ENCODE results near the gene SPTBN1. TPM values are rescaled to one million over a fixed set of nuclear protein-coding genes. Genes with fewer than 3 reads are reported as not detected.

SPTBN1 gene
- polyA plus RNA-seq, 4 donors: 27.1 to 195 (median 51.1) TPM

- H3K36me3 ChIP-seq (ENCODE audit: control insufficient read depth in 3 of 3, insufficient read depth in 2 of 3, low read depth in 1 of 3, low read length in 3 of 3): peaks cover 23 to 72% (median 29%) of the 10 kb centered on the region in 3 donors
- no peaks in the 10 kb centered on the region for H3K27me3 ChIP-seq (ENCODE audit: control insufficient read depth in 3 of 3, insufficient read depth in 3 of 3, low read length in 3 of 3)
- no peak for DNase-seq
- H3K27ac ChIP-seq (ENCODE audit: low read depth in 1 of 3, low read length in 2 of 3): peak overlapping the region in 2 of 3 donors; percentile 9 to 72
- 80 to 87% (median 86%) methylated on average over 30 of the region's 30 CpGs for WGBS, 3 donors
- no peaks in the 10 kb centered on the region for H3K9me3 ChIP-seq (ENCODE audit: control insufficient read depth in 2 of 2, insufficient read depth in 1 of 2, low read depth in 1 of 2, low read length in 1 of 2)
- H3K4me1 ChIP-seq (ENCODE audit: control insufficient read depth in 3 of 3, insufficient read depth in 2 of 3, low read depth in 1 of 3, low read length in 2 of 3): peaks cover 0 to 25% (median 7%) of the 10 kb centered on the region in 3 donors
- H3K4me3 ChIP-seq (ENCODE audit: low read depth in 1 of 3, low read length in 3 of 3): no peak overlapping the region
- no peak for FAIRE-seq
Measured at GRCh38 chr2:54630858-54631497, 174.9 kb downstream of the SPTBN1 start.

- FAIRE-seq (no peak), DNase-seq (peak in 1 of 2 donors; percentile 62)
- 60 to 71% (median 64%) methylated on average over 4 of the region's 4 CpGs for WGBS, 3 donors
- H3K27ac ChIP-seq (ENCODE audit: low read depth in 1 of 3, low read length in 2 of 3): peak overlapping the region in 1 of 3 donors; percentile 58
- H3K36me3 ChIP-seq (ENCODE audit: control insufficient read depth in 3 of 3, insufficient read depth in 2 of 3, low read depth in 1 of 3, low read length in 3 of 3): peaks cover 23 to 70% (median 29%) of the 10 kb centered on the region in 3 donors
- peaks cover 0 to 25% (median 7%) of the 10 kb centered on the region in 3 donors for H3K4me1 ChIP-seq (ENCODE audit: control insufficient read depth in 3 of 3, insufficient read depth in 2 of 3, low read depth in 1 of 3, low read length in 2 of 3)
- no peaks in the 10 kb centered on the region for H3K27me3 ChIP-seq (ENCODE audit: control insufficient read depth in 3 of 3, insufficient read depth in 3 of 3, low read length in 3 of 3)
- H3K4me3 ChIP-seq (ENCODE audit: low read depth in 1 of 3, low read length in 3 of 3): no peak overlapping the region
- no peaks in the 10 kb centered on the region for H3K9me3 ChIP-seq (ENCODE audit: control insufficient read depth in 2 of 2, insufficient read depth in 1 of 2, low read depth in 1 of 2, low read length in 1 of 2)
Measured at GRCh38 chr2:54631755-54632154, 175.6 kb downstream of the SPTBN1 start.

DNA sequence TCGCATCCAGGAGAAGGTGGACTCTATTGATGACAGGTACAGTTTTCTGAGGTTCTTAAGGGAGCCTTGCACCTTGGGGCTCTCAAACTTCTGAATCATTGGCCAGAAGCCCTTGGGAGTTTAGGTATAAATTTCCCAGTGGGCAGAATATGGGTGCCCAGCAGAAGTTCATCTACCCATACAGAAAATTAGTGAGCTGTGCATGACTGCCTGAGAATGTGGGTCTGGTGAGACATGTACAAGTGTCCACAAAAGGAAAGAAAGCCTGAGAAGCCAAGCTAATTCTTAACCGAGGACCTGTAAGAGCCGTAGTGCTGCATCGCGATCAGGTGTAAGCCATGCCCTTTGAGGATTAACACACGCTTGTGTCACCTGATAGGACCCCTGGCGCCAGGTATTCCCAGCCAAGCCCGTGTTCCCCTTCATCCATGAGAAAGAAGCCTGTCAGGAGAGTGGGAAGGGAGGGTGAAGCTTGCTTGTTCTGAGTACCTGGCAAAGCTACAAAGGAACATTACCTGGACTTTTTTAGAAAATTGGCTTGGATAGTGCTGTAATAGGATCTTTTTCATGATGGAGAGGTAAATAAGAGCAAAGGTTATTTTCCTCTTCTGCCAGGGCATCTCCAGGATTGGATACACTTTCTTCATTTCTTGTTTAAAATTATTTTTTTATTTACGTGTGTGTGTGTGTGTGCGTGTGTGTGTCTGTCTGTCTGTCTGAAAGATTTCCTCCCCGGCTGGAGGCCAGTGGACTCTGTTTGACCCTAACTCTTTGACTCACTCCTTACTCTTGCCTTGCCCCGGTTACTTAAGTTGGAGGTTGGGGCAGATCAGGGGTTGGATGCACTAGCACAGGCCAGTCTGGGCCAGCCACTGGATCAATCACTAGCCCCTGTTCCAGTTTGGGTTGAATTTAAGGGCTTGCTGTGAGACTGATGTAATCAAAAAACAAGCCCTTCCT, 176.9 kb downstream of the SPTBN1 start:
- 67 to 75% (median 71%) methylated on average over 12 of the region's 12 CpGs for WGBS, 3 donors
- H3K27ac ChIP-seq (ENCODE audit: low read depth in 1 of 3, low read length in 2 of 3): peak overlapping the region; percentile 11 to 60 (median 13)

DNA sequence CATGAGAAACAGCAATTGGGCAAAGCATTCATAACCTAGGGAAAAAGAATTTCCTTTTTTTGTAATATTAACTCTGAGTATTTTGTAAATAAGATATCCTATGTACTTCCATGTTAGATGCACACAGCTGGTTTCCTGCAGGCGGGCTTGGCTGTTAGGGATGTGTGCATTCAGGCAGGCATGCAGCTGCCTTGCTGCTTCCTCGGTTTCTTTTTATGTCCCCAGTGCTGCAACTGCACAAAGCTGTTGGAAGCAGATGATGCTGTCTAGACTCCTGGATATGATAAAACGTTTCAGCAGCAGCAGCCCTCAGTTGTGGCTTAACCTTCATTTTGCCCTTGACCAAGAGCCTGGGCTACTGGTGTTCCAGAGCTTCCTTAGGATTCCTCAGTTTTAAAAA, 177.9 kb downstream of the SPTBN1 start:
- FAIRE-seq (no peak), DNase-seq (no peak)
- Histone ChIP-seq H3K4me1 (ENCODE audit: control insufficient read depth in 3 of 3, insufficient read depth in 2 of 3, low read depth in 1 of 3, low read length in 2 of 3) (peaks cover 0 to 28% (median 7%) of the 10 kb centered on the region in 3 donors), H3K27me3 (ENCODE audit: control insufficient read depth in 3 of 3, insufficient read depth in 3 of 3, low read length in 3 of 3) (no peaks in the 10 kb centered on the region), H3K36me3 (ENCODE audit: control insufficient read depth in 3 of 3, insufficient read depth in 2 of 3, low read depth in 1 of 3, low read length in 3 of 3) (peaks cover 25 to 60% (median 30%) of the 10 kb centered on the region in 3 donors), H3K27ac (ENCODE audit: low read depth in 1 of 3, low read length in 2 of 3) (peak overlapping the region in 1 of 3 donors; percentile 74), H3K4me3 (ENCODE audit: low read depth in 1 of 3, low read length in 3 of 3) (no peak overlapping the region), H3K9me3 (ENCODE audit: control insufficient read depth in 2 of 2, insufficient read depth in 1 of 2, low read depth in 1 of 2, low read length in 1 of 2) (no peaks in the 10 kb centered on the region)
- WGBS, 3 donors: 60 to 73% (median 67%) methylated on average over 3 of the region's 3 CpGs

More for the DNA sequence above, 176.9 kb downstream of the SPTBN1 start:
- Histone ChIP-seq H3K9me3 (ENCODE audit: control insufficient read depth in 2 of 2, insufficient read depth in 1 of 2, low read depth in 1 of 2, low read length in 1 of 2) (no peaks in the 10 kb centered on the region), H3K4me3 (ENCODE audit: low read depth in 1 of 3, low read length in 3 of 3) (no peak overlapping the region), H3K36me3 (ENCODE audit: control insufficient read depth in 3 of 3, insufficient read depth in 2 of 3, low read depth in 1 of 3, low read length in 3 of 3) (peaks cover 25 to 66% (median 28%) of the 10 kb centered on the region in 3 donors), H3K4me1 (ENCODE audit: control insufficient read depth in 3 of 3, insufficient read depth in 2 of 3, low read depth in 1 of 3, low read length in 2 of 3) (peaks cover 0 to 25% (median 7%) of the 10 kb centered on the region in 3 donors), H3K27me3 (ENCODE audit: control insufficient read depth in 3 of 3, insufficient read depth in 3 of 3, low read length in 3 of 3) (no peaks in the 10 kb centered on the region)
- DNase-seq (no peak), FAIRE-seq (no peak)

DNA sequence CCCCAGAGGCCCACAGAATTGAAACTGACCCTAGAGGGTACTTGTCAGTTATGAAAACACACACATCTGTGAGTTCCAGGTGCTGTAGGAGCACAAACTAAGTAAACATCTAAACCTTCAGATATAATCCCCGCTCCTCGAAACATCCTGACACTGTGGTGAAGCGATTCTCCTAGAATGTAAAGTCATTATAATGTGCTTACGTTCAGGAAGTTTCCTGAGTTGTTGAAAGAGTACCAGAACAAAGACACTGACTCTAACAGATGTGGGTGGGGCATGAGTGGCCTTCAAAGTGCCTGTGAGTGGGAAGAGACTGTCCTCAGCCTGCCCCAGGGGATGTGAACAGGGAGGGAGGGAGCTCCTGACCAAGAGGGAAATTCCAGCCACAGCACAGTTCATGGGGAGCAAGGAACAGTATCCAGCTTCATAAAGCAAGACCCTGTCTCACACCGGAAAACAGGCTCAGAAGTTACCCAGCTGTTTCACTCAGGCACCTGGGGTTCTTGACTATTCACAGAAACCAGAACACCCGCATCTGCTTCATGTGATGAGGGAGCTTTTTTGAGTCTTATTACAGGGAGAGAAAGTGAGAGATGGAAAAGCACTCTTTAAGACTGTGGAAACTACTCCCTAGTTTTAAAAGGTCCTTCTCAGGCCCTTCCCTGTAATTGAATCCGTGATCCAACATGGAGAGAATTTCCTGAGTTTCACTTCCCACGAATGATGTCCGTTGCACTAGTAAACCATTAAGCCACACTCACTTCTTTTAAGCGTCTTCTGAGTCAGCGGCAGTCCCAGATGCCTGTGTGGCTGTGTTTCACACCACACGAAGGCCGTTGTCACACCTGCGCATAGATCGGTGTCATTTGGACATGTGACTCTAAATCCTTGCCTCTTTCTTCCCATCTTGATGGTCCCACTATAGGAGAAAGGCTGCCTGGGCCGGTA, 178.7 kb downstream of the SPTBN1 start:
- DNase-seq (peak in 1 of 2 donors; percentile 25), FAIRE-seq (no peak)
- WGBS, 3 donors: 59 to 88% (median 81%) methylated on average over 16 of the region's 16 CpGs
- H3K4me1 ChIP-seq (ENCODE audit: control insufficient read depth in 3 of 3, insufficient read depth in 2 of 3, low read depth in 1 of 3, low read length in 2 of 3): peaks cover 0 to 21% (median 7%) of the 10 kb centered on the region in 3 donors
- H3K4me3 ChIP-seq (ENCODE audit: low read depth in 1 of 3, low read length in 3 of 3): no peak overlapping the region
- H3K36me3 ChIP-seq (ENCODE audit: control insufficient read depth in 3 of 3, insufficient read depth in 2 of 3, low read depth in 1 of 3, low read length in 3 of 3): peaks cover 24 to 54% (median 29%) of the 10 kb centered on the region in 3 donors
- peak overlapping the region; percentile 39 to 74 (median 46) for H3K27ac ChIP-seq (ENCODE audit: low read depth in 1 of 3, low read length in 2 of 3)
- no peaks in the 10 kb centered on the region for H3K9me3 ChIP-seq (ENCODE audit: control insufficient read depth in 2 of 2, insufficient read depth in 1 of 2, low read depth in 1 of 2, low read length in 1 of 2)
- H3K27me3 ChIP-seq (ENCODE audit: control insufficient read depth in 3 of 3, insufficient read depth in 3 of 3, low read length in 3 of 3): no peaks in the 10 kb centered on the region

GRCh38 chr2:54635554-54636152, 179.5 kb downstream of the SPTBN1 start:
- Histone ChIP-seq H3K4me1 (ENCODE audit: control insufficient read depth in 3 of 3, insufficient read depth in 2 of 3, low read depth in 1 of 3, low read length in 2 of 3) (peaks cover 0 to 13% (median 4%) of the 10 kb centered on the region in 3 donors), H3K9me3 (ENCODE audit: control insufficient read depth in 2 of 2, insufficient read depth in 1 of 2, low read depth in 1 of 2, low read length in 1 of 2) (no peaks in the 10 kb centered on the region), H3K4me3 (ENCODE audit: low read depth in 1 of 3, low read length in 3 of 3) (no peak overlapping the region), H3K27ac (ENCODE audit: low read depth in 1 of 3, low read length in 2 of 3) (peak overlapping the region in 2 of 3 donors; percentile 46 to 74), H3K36me3 (ENCODE audit: control insufficient read depth in 3 of 3, insufficient read depth in 2 of 3, low read depth in 1 of 3, low read length in 3 of 3) (peaks cover 21 to 53% (median 27%) of the 10 kb centered on the region in 3 donors), H3K27me3 (ENCODE audit: control insufficient read depth in 3 of 3, insufficient read depth in 3 of 3, low read length in 3 of 3) (no peaks in the 10 kb centered on the region)
- 60 to 89% (median 76%) methylated on average over 3 of the region's 3 CpGs for WGBS, 3 donors
- no peak for DNase-seq
- FAIRE-seq: no peak

DNA sequence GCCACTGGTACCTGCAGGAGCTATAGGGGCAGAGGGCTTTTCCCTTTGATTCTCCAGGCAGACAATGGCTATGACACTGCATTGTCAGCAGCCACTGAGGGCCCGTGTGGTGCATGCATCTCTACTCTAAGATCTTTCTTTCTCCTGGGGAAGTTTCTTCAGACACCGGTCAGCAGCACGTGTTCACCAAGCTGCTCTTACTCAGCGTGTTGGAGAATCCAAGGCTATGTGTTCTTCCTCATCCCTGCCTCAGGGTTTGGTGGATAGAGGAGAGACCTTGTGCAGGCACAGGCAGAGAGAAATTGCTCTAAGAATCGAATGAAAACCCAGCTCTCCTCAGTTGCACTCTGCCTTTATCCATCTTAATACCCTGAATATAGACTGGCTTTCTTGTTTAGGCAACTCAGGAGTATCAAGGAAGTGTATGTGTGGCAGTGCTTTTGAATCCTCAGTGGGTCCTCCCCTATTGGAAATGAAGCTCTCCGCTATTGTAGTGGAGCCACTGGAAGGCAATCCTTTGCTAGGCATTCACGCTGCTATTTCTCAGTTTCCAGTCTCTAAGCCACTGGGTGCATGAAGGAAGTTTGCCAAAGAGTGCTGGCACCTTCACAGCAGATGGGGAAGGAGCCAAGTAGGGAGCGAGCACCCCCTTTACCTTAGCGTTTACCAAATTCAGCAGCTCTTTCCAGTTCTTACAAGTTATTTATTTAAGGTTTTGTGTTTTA, 180.4 kb downstream of the SPTBN1 start:
- no peak for DNase-seq
- H3K4me1 ChIP-seq (ENCODE audit: control insufficient read depth in 3 of 3, insufficient read depth in 2 of 3, low read depth in 1 of 3, low read length in 2 of 3): peaks cover 0 to 6% (median 2%) of the 10 kb centered on the region in 3 donors
- no peak overlapping the region for H3K4me3 ChIP-seq (ENCODE audit: low read depth in 1 of 3, low read length in 3 of 3)
- no peak for FAIRE-seq
- H3K27me3 ChIP-seq (ENCODE audit: control insufficient read depth in 3 of 3, insufficient read depth in 3 of 3, low read length in 3 of 3): no peaks in the 10 kb centered on the region
- H3K9me3 ChIP-seq (ENCODE audit: control insufficient read depth in 2 of 2, insufficient read depth in 1 of 2, low read depth in 1 of 2, low read length in 1 of 2): no peaks in the 10 kb centered on the region
- 82 to 88% (median 83%) methylated on average over 9 of the region's 9 CpGs for WGBS, 3 donors
- peaks cover 16 to 46% (median 25%) of the 10 kb centered on the region in 3 donors for H3K36me3 ChIP-seq (ENCODE audit: control insufficient read depth in 3 of 3, insufficient read depth in 2 of 3, low read depth in 1 of 3, low read length in 3 of 3)
- peak overlapping the region in 1 of 3 donors; percentile 14 for H3K27ac ChIP-seq (ENCODE audit: low read depth in 1 of 3, low read length in 2 of 3)

Measured in small intestine (tissue), 7 donors.